ENCODE results near the gene CTNND1.

- TF ChIP-seq GABPA (IDR thresholded peaks at IDR 0.05; ENCODE audit: borderline replicate concordance, insufficient read depth, low read length), result no peak
- no peak for TF ChIP-seq POLR2A (IDR thresholded peaks at IDR 0.05; ENCODE audit: control extremely low read depth in 1 of 2, low read depth in 2 of 2, low read length in 2 of 2)
- TF ChIP-seq USF2 (IDR thresholded peaks at IDR 0.05; ENCODE audit: low read length), result no peak
- no peak for TF ChIP-seq CTCF (IDR thresholded peaks at IDR 0.05; ENCODE audit: control extremely low read depth in 1 of 3, insufficient read depth in 1 of 3, low read depth in 1 of 3, low read length in 3 of 3)
- TF ChIP-seq CHD1 (IDR thresholded peaks at IDR 0.05; ENCODE audit: low read depth, low read length), result no peak
- TF ChIP-seq ATF3 (IDR thresholded peaks at IDR 0.05; ENCODE audit: insufficient read depth, low read depth, low read length), result no peak
- no peak for TF ChIP-seq SRF (IDR thresholded peaks at IDR 0.05; ENCODE audit: low read depth, low read length)
- no peak for TF ChIP-seq TAF1 (IDR thresholded peaks at IDR 0.05; ENCODE audit: low read depth, low read length)
- TF ChIP-seq EZH2 (IDR thresholded peaks at IDR 0.05; ENCODE audit: low read depth, low read length, severe bottlenecking), result no peak
- no peak for TF ChIP-seq BACH1 (IDR thresholded peaks at IDR 0.05; ENCODE audit: low read length)
Measured at GRCh38 chr11:57798905-57799559, 37.4 kb downstream of the CTNND1 start.
